PFSK-1 (cell line): ENCODE results near the gene IL10.

Experiments
- POLR2AphosphoS5 ChIP-seq: IDR thresholded peaks from 2 replicates; pipeline ENCODE4 v1.6.1; 2012; ENCODE audit warnings: low read depth, mild to moderate bottlenecking, control low read depth, low read length, moderate library complexity
- TAF1 ChIP-seq: IDR thresholded peaks from 2 replicates; pipeline ENCODE4 v1.6.1; 2012; ENCODE audit warnings: low read length, control low read depth, borderline replicate concordance; ENCODE audit not compliant: insufficient read depth
- TF ChIP-seq, protein P1 (sequence below), 2 experiments: IDR thresholded peaks; 2 replicates each; pipeline versions ENCODE4 v1.6.1 to v1.8.0; 2011 to 2012; ENCODE audit warnings: low read depth in 2 of 2, low read length in 2 of 2, control low read depth in 1 of 2, inconsistent platforms in 1 of 2, mild to moderate bottlenecking in 1 of 2, moderate library complexity in 1 of 2; ENCODE audit not compliant: insufficient read depth in 1 of 2

DNA sequence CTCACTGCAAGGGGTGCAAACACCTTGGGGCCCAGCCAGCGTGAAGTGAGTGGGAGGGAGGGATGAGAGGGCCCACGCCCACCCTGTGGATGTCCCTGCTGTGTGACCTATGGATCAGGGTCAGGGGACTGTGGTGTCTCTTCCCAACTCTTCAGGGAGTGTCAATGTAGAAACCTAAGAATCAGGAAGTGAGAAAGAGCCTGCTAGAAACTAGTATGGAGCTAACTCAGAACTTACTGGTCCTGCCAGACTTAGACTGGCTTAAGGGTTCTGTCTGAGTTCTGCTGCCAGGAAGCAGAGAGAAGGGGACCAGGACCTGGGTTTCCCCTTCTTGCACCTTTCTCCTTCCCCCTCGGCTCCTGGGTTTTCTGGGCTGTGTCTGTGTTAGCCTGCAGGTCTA, 1.8 kb upstream of the IL10 start:
- TF ChIP-seq POLR2AphosphoS5 (no peak), TAF1 (no peak)
- TF ChIP-seq, protein P1, sequence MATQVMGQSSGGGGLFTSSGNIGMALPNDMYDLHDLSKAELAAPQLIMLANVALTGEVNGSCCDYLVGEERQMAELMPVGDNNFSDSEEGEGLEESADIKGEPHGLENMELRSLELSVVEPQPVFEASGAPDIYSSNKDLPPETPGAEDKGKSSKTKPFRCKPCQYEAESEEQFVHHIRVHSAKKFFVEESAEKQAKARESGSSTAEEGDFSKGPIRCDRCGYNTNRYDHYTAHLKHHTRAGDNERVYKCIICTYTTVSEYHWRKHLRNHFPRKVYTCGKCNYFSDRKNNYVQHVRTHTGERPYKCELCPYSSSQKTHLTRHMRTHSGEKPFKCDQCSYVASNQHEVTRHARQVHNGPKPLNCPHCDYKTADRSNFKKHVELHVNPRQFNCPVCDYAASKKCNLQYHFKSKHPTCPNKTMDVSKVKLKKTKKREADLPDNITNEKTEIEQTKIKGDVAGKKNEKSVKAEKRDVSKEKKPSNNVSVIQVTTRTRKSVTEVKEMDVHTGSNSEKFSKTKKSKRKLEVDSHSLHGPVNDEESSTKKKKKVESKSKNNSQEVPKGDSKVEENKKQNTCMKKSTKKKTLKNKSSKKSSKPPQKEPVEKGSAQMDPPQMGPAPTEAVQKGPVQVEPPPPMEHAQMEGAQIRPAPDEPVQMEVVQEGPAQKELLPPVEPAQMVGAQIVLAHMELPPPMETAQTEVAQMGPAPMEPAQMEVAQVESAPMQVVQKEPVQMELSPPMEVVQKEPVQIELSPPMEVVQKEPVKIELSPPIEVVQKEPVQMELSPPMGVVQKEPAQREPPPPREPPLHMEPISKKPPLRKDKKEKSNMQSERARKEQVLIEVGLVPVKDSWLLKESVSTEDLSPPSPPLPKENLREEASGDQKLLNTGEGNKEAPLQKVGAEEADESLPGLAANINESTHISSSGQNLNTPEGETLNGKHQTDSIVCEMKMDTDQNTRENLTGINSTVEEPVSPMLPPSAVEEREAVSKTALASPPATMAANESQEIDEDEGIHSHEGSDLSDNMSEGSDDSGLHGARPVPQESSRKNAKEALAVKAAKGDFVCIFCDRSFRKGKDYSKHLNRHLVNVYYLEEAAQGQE (IDR thresholded peaks at IDR 0.05; ENCODE audit: insufficient read depth in 1 of 2, low read depth in 2 of 2, low read length in 2 of 2): no peak
